WTC11 (cell line): ENCODE results near the gene GALNT6.

Source experiments
- CTCF ChIP-seq: fragments of 200-600 bp; IDR thresholded peaks from 2 replicates; pipeline ENCODE4 v1.8.0; 2022; ENCODE audit warnings: antibody characterized with exemption
- GRHL2 ChIP-seq: fragments of 250-450 bp; sonication (Bioruptor Pico); IDR thresholded peaks from 2 replicates; pipeline ENCODE4 v1.8.0; 2022; ENCODE audit warnings: mild to moderate bottlenecking, moderate library complexity; ENCODE audit not compliant: insufficient replicate concordance, severe bottlenecking
- SMAD3 ChIP-seq: sonication (generic); formaldehyde crosslinking; IDR thresholded peaks from 2 replicates; pipeline ENCODE4 v1.8.0; 2022; ENCODE audit warnings: missing genetic modification reagents, mild to moderate bottlenecking, borderline replicate concordance
- TP53 ChIP-seq: sonication (generic); formaldehyde crosslinking; IDR thresholded peaks from 2 replicates; pipeline ENCODE4 v1.8.1; 2023; ENCODE audit warnings: mild to moderate bottlenecking, missing genetic modification reagents
- ZNF416 ChIP-seq: fragments of 250-450 bp; sonication (Bioruptor Pico); IDR thresholded peaks from 2 replicates; pipeline ENCODE4 v1.9.0; 2021; ENCODE audit warnings: mild to moderate bottlenecking, inconsistent platforms
- TF ChIP-seq, protein P1 (sequence below): sonication (generic); formaldehyde crosslinking; conservative IDR thresholded peaks from 2 replicates; pipeline ENCODE4 v1.8.1; 2022; ENCODE audit warnings: mild to moderate bottlenecking, missing genetic modification reagents
- TF ChIP-seq, protein P2 (sequence below): sonication (generic); formaldehyde crosslinking; IDR thresholded peaks from 2 replicates; pipeline ENCODE4 v1.8.1; 2023; ENCODE audit warnings: mild to moderate bottlenecking, missing genetic modification reagents, moderate library complexity
- TF ChIP-seq, protein P3 (sequence below): sonication (generic); formaldehyde crosslinking; IDR thresholded peaks from 2 replicates; pipeline ENCODE4 v1.8.0; 2022; ENCODE audit warnings: mild to moderate bottlenecking, missing genetic modification reagents
- TF ChIP-seq, protein P4 (sequence below): sonication (generic); formaldehyde crosslinking; IDR thresholded peaks from 2 replicates; pipeline ENCODE4 v1.8.1; 2022; ENCODE audit warnings: mild to moderate bottlenecking, moderate library complexity, missing genetic modification reagents

- TF ChIP-seq, protein P1, sequence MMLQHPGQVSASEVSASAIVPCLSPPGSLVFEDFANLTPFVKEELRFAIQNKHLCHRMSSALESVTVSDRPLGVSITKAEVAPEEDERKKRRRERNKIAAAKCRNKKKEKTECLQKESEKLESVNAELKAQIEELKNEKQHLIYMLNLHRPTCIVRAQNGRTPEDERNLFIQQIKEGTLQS (CRISPR knock-in tag), result no peak
- no peak for TF ChIP-seq CTCF
- TF ChIP-seq, protein P2, sequence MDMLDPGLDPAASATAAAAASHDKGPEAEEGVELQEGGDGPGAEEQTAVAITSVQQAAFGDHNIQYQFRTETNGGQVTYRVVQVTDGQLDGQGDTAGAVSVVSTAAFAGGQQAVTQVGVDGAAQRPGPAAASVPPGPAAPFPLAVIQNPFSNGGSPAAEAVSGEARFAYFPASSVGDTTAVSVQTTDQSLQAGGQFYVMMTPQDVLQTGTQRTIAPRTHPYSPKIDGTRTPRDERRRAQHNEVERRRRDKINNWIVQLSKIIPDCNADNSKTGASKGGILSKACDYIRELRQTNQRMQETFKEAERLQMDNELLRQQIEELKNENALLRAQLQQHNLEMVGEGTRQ (CRISPR knock-in tag), result no peak
- TF ChIP-seq, protein P3, sequence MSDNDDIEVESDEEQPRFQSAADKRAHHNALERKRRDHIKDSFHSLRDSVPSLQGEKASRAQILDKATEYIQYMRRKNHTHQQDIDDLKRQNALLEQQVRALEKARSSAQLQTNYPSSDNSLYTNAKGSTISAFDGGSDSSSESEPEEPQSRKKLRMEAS, result no peak
- no peak for TF ChIP-seq SMAD3 (CRISPR knock-in tag)
- TF ChIP-seq GRHL2, result no peak
- no peak for TF ChIP-seq ZNF416
- TF ChIP-seq TP53 (CRISPR knock-in tag), result no peak
- TF ChIP-seq, protein P4, sequence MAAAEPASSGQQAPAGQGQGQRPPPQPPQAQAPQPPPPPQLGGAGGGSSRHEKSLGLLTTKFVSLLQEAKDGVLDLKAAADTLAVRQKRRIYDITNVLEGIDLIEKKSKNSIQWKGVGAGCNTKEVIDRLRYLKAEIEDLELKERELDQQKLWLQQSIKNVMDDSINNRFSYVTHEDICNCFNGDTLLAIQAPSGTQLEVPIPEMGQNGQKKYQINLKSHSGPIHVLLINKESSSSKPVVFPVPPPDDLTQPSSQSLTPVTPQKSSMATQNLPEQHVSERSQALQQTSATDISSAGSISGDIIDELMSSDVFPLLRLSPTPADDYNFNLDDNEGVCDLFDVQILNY, result no peak
Measured at GRCh38 chr12:51321882-51322281, 69.3 kb downstream of the GALNT6 start.
